ENCODE results near the gene TBX19. TPM values are rescaled to one million over a fixed set of nuclear protein-coding genes. Genes with fewer than 3 reads are reported as not detected.

The TBX19 gene
- total RNA-seq, 1 experiment from 2014 or later, result 2.0 TPM

- BruUV-seq (replicated peaks), result no TSS peak
- no peaks in the 10 kb centered on the region for H4K20me1 ChIP-seq (ENCODE audit: insufficient read depth)
- H3K9me3 ChIP-seq (ENCODE audit: insufficient read depth, low read depth), result peaks cover 9% of the 10 kb centered on the region; the same call in 1 of the 2 replicates
- CTCF ChIA-PET, result interaction anchor here (0.6 kb wide), 1 partner anchor 23 kb away, joined by 3 read pairs; no protein-coding TSS in a partner anchor
- no peaks in the 10 kb centered on the region for H3K4me1 ChIP-seq (replicated peaks; ENCODE audit: insufficient read depth)
- TF ChIP-seq EZH2 (IDR thresholded peaks at IDR 0.05; ENCODE audit: low read depth) (no peak), CTCF (conservative IDR thresholded peaks at IDR 0.05) (no peak)
- H3K27ac ChIP-seq, result no peak overlapping the region
- H3K27me3 ChIP-seq (ENCODE audit: insufficient read depth, low read depth), result no peaks in the 10 kb centered on the region
- H3K4me2 ChIP-seq, result no peak overlapping the region
- DNase-seq, result no peak
- H3K9me2 ChIP-seq (ENCODE audit: insufficient read depth), result no peaks in the 10 kb centered on the region
- intact Hi-C loops (cut with micrococcal nuclease; ENCODE audit: unreplicated experiment), result no loop called here
- H3K4me3 ChIP-seq, result no peak overlapping the region
- peaks cover 7% of the 10 kb centered on the region; the same call in 1 of the 2 replicates for H3K36me3 ChIP-seq (ENCODE audit: low read depth)
- H3K79me2 ChIP-seq (ENCODE audit: low read depth), result peaks cover 6% of the 10 kb centered on the region; the same call in 1 of the 2 replicates
- POLR2A ChIA-PET (ENCODE audit: unreplicated experiment), result no interaction called here
- 0 out of 2 replicates have a peak, but pooled peaks cover 4% of the 10 kb centered on the region for H3F3A ChIP-seq (ENCODE audit: insufficient read depth, low read depth)
- H2AFZ ChIP-seq, result no peak overlapping the region
Measured at GRCh38 chr1:168252204-168252733, 28.4 kb upstream of the TBX19 start.

GRCh38 chr1:168256164-168256563 lies 24.5 kb upstream of the TBX19 start:
- ChIA-PET POLR2A (ENCODE audit: unreplicated experiment) (no interaction called here), CTCF (no interaction called here)
- Histone ChIP-seq H3K9me3 (ENCODE audit: insufficient read depth, low read depth) (peaks cover 9% of the 10 kb centered on the region; the same call in 1 of the 2 replicates), H3K9me2 (ENCODE audit: insufficient read depth) (no peaks in the 10 kb centered on the region), H3K4me1 (replicated peaks; ENCODE audit: insufficient read depth) (0 out of 2 replicates have a peak, but pooled peaks cover under 1% of the 10 kb centered on the region), H3K27ac (no peak overlapping the region), H3K79me2 (ENCODE audit: low read depth) (no peaks in the 10 kb centered on the region; the same call in 1 of the 2 replicates), H4K20me1 (ENCODE audit: insufficient read depth) (no peaks in the 10 kb centered on the region), H3F3A (ENCODE audit: insufficient read depth, low read depth) (no peaks in the 10 kb centered on the region), H3K36me3 (ENCODE audit: low read depth) (no peaks in the 10 kb centered on the region; the same call in 1 of the 2 replicates), H3K4me3 (no peak overlapping the region), H3K27me3 (ENCODE audit: insufficient read depth, low read depth) (no peaks in the 10 kb centered on the region), H2AFZ (no peak overlapping the region), H3K4me2 (no peak overlapping the region)
- BruUV-seq (replicated peaks), result no TSS peak
- no peak for DNase-seq
- TF ChIP-seq EZH2 (IDR thresholded peaks at IDR 0.05; ENCODE audit: low read depth) (no peak), CTCF (conservative IDR thresholded peaks at IDR 0.05) (no peak)
- intact Hi-C loops (cut with micrococcal nuclease; ENCODE audit: unreplicated experiment), result no loop called here

- no peaks in the 10 kb centered on the region; the same call in 1 of the 2 replicates for H3K36me3 ChIP-seq (ENCODE audit: low read depth)
- H3K4me2 ChIP-seq, result no peak overlapping the region
- intact Hi-C loops (cut with micrococcal nuclease; ENCODE audit: unreplicated experiment), result no loop called here
- DNase-seq, result no peak
- H3K9me2 ChIP-seq (ENCODE audit: insufficient read depth), result no peaks in the 10 kb centered on the region
- no peak overlapping the region for H3K4me3 ChIP-seq
- ChIA-PET POLR2A (ENCODE audit: unreplicated experiment) (no interaction called here), CTCF (no interaction called here)
- H3K27ac ChIP-seq, result no peak overlapping the region
- H3F3A ChIP-seq (ENCODE audit: insufficient read depth, low read depth), result no peaks in the 10 kb centered on the region
- no peak overlapping the region for H2AFZ ChIP-seq
- no peaks in the 10 kb centered on the region for H4K20me1 ChIP-seq (ENCODE audit: insufficient read depth)
- H3K9me3 ChIP-seq (ENCODE audit: insufficient read depth, low read depth), result peaks cover 9% of the 10 kb centered on the region; the same call in 1 of the 2 replicates
- peaks cover 2% of the 10 kb centered on the region; the same call in 1 of the 2 replicates for H3K79me2 ChIP-seq (ENCODE audit: low read depth)
- 0 out of 2 replicates have a peak, but pooled peaks cover 3% of the 10 kb centered on the region for H3K4me1 ChIP-seq (replicated peaks; ENCODE audit: insufficient read depth)
- TF ChIP-seq EZH2 (IDR thresholded peaks at IDR 0.05; ENCODE audit: low read depth) (no peak), CTCF (conservative IDR thresholded peaks at IDR 0.05) (no peak)
- BruUV-seq (replicated peaks), result no TSS peak
- no peaks in the 10 kb centered on the region for H3K27me3 ChIP-seq (ENCODE audit: insufficient read depth, low read depth)
Measured at GRCh38 chr1:168257397-168257796, 23.3 kb upstream of the TBX19 start.
